Neural cell (in vitro differentiated cells): ENCODE data around the gene SLC4A7. TPM values are rescaled to one million over a fixed set of nuclear protein-coding genes. Genes with fewer than 3 reads are reported as not detected.

ENCODE experiments used
- H2AFZ ChIP-seq: fragments of 200-600, 300-800 bp; sonication (generic), shearing (Covaris generic); 2 replicates; pipeline ENCODE4 v1.6.0; 2014; ENCODE audit warnings: low read depth, mild to moderate bottlenecking, antibody characterized with exemption, low read length, moderate library complexity
- H3F3A ChIP-seq: fragments of 200-600 bp; shearing (Covaris generic); 2 replicates; pipeline ENCODE4 v1.6.1; 2016; ENCODE audit warnings: mild to moderate bottlenecking, moderate library complexity, mixed read lengths, antibody characterized with exemption, low read length; ENCODE audit not compliant: insufficient read depth, poor library complexity, severe bottlenecking
- H3K27ac ChIP-seq: fragments of 200-600, 300-800 bp; sonication (generic), shearing (Covaris generic); 2 replicates; pipeline ENCODE4 v1.5.1; 2014; ENCODE audit warnings: mild to moderate bottlenecking, low read length, moderate library complexity
- H3K27me3 ChIP-seq: fragments of 300-800, 200-600 bp; sonication (generic), shearing (Covaris generic); 2 replicates; pipeline ENCODE4 v1.6.0; 2014; ENCODE audit warnings: mild to moderate bottlenecking, low read depth, low read length, moderate library complexity; ENCODE audit not compliant: insufficient read depth
- H3K36me3 ChIP-seq: fragments of 300-800, 200-600 bp; sonication (generic), shearing (Covaris generic); 2 replicates; pipeline ENCODE4 v1.5.1; 2014; ENCODE audit warnings: mild to moderate bottlenecking, antibody characterized with exemption, low read length, moderate library complexity; ENCODE audit not compliant: insufficient read depth
- H3K4me2 ChIP-seq: fragments of 300-800, 200-600 bp; sonication (generic), shearing (Covaris generic); 2 replicates; pipeline ENCODE4 v1.6.0; 2014; ENCODE audit warnings: mild to moderate bottlenecking, low read length
- H3K4me3 ChIP-seq: fragments of 300-800, 200-600 bp; sonication (generic), shearing (Covaris generic); 2 replicates; pipeline ENCODE4 v1.5.1; 2014; ENCODE audit warnings: mild to moderate bottlenecking, low read length, moderate library complexity
- H3K79me2 ChIP-seq: fragments of 200-600 bp; shearing (Covaris generic); replicated peaks from 2 replicates; pipeline ENCODE4 v1.6.0; 2014; ENCODE audit warnings: mild to moderate bottlenecking, low read length, moderate library complexity; ENCODE audit not compliant: insufficient read depth
- H3K9ac ChIP-seq: fragments of 300-800, 200-600 bp; sonication (generic), shearing (Covaris generic); 2 replicates; pipeline ENCODE4 v1.6.1; 2016; ENCODE audit warnings: mild to moderate bottlenecking, low read length, mixed read lengths
- H3K9me2 ChIP-seq: fragments of 200-600 bp; shearing (Covaris generic); 2 replicates; pipeline ENCODE4 v1.6.1; 2016; ENCODE audit warnings: mild to moderate bottlenecking, low read length, mixed read lengths; ENCODE audit not compliant: insufficient read depth
- H3K9me3 ChIP-seq: fragments of 200-600, 300-800 bp; sonication (generic), shearing (Covaris generic); 2 replicates; pipeline ENCODE4 v1.6.1; 2016; ENCODE audit warnings: mild to moderate bottlenecking, mixed run types, low read length, moderate library complexity, mixed read lengths
- H4K20me1 ChIP-seq: fragments of 200-600 bp; shearing (Covaris generic); 2 replicates; pipeline ENCODE4 v1.6.1; 2016; ENCODE audit warnings: mild to moderate bottlenecking, mixed run types; ENCODE audit not compliant: insufficient read depth
- CTCF ChIP-seq: fragments of 450-650 bp; IDR thresholded peaks from 2 replicates; pipeline ENCODE4 v1.5.1; 2014; ENCODE audit warnings: antibody characterized with exemption, mild to moderate bottlenecking, moderate library complexity; ENCODE audit not compliant: poor library complexity, severe bottlenecking
- EP300 ChIP-seq: fragments of 450-650 bp; conservative IDR thresholded peaks from 2 replicates; pipeline ENCODE4 v1.6.1; 2014; ENCODE audit warnings: antibody characterized with exemption, mild to moderate bottlenecking, moderate library complexity; ENCODE audit not compliant: poor library complexity, severe bottlenecking
- EZH2 ChIP-seq: fragments of 200-600, 300-800 bp; shearing (Covaris generic), sonication (generic); IDR thresholded peaks from 2 replicates; pipeline ENCODE4 v1.6.1; 2014; ENCODE audit warnings: antibody characterized with exemption, low read length, borderline replicate concordance, mild to moderate bottlenecking; ENCODE audit not compliant: insufficient read depth, poor library complexity, severe bottlenecking
- MXI1 ChIP-seq: fragments of 450-650 bp; conservative IDR thresholded peaks from 2 replicates; pipeline ENCODE4 v1.6.1; 2014; ENCODE audit warnings: antibody characterized with exemption, mild to moderate bottlenecking; ENCODE audit not compliant: poor library complexity, severe bottlenecking
- REST ChIP-seq: IDR thresholded peaks from 2 replicates; pipeline ENCODE4 v1.6.1; 2012; ENCODE audit warnings: borderline replicate concordance
- SMC3 ChIP-seq: fragments of 450-650 bp; conservative IDR thresholded peaks from 2 replicates; pipeline ENCODE4 v1.6.1; 2014; ENCODE audit warnings: antibody characterized with exemption, mild to moderate bottlenecking, moderate library complexity; ENCODE audit not compliant: poor library complexity
- TAF1 ChIP-seq: IDR thresholded peaks from 2 replicates; pipeline ENCODE4 v1.6.1; 2012; ENCODE audit warnings: low read depth
- polyA plus RNA-seq: library from polyadenylated mRNA; depleted of rRNA; stranded (reverse); fragments of >200 nt; gene quantifications from 2 replicates; pipeline ENCODE4 v1.2.3, GENCODE V29; 2014

SLC4A7 gene
- polyA plus RNA-seq, 1 donor from 2014 or later = 96.9 TPM

DNA sequence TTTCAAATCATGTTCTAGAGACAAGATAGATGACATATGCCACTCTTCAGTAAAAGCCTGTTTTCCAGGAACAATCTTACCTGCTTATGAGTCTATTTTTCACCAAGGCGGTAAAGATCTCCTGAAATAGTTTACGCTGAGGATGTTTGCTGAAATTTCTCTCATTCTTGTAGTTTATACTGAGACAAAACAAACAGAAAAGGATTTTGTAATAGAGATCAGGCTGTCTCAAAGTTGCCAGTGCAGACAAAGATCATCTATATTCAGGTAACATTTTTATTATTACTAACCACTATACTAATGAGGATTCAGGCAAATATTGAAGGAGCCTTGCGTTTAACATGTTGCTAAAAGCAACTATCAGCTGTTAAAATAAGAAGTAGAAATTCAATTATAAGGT, 140.0 kb downstream of the SLC4A7 start:
- H3K27me3 ChIP-seq = no peaks in the 10 kb centered on the region
- peak overlapping the region; percentile 43 for H3K27ac ChIP-seq
- H3K4me2 ChIP-seq = no peak overlapping the region

GRCh38 chr3:27342267-27342666, 141.9 kb downstream of the SLC4A7 start:
- Histone ChIP-seq H3K9me2 (no peaks in the 10 kb centered on the region), H3K79me2 (no peaks in the 10 kb centered on the region), H3K27me3 (no peaks in the 10 kb centered on the region), H3K4me2 (no peak overlapping the region), H3K4me3 (no peak overlapping the region), H3F3A (no peaks in the 10 kb centered on the region), H3K36me3 (no peaks in the 10 kb centered on the region), H3K9ac (no peak overlapping the region), H4K20me1 (no peaks in the 10 kb centered on the region), H2AFZ (no peak overlapping the region), H3K27ac (no peak overlapping the region), H3K9me3 (no peaks in the 10 kb centered on the region)
- no peak for TF ChIP-seq EZH2

More for the DNA sequence above, 140.0 kb downstream of the SLC4A7 start:
- Histone ChIP-seq H3K4me3 (no peak overlapping the region), H2AFZ (no peak overlapping the region), H3K9me2 (no peaks in the 10 kb centered on the region), H3K79me2 (no peaks in the 10 kb centered on the region), H3K9ac (no peak overlapping the region), H4K20me1 (no peaks in the 10 kb centered on the region), H3K9me3 (no peaks in the 10 kb centered on the region), H3F3A (no peaks in the 10 kb centered on the region), H3K36me3 (no peaks in the 10 kb centered on the region)
- TF ChIP-seq REST (no peak), EP300 (peak; percentile 78)

DNA sequence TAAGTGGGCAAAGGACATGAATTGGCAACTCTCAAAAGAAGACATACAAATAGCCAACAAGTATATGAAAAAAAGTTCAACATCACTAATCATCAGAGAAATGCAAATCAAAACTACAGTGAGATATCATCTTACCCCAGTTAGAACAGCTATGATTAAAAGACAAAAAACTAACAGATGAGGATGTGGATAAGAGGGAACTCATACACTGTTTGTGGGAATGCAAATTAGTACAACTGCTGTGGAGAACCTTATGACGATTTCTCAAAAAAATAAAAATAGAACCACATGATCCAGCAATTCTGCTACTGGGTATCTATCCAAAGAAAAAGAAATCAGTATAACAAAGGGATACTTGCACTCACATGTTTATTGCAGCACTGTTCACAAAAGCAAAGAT, 143.7 kb downstream of the SLC4A7 start:
- Histone ChIP-seq H3K79me2 (no peaks in the 10 kb centered on the region), H3K27me3 (no peaks in the 10 kb centered on the region), H3K4me3 (no peak overlapping the region), H3K9ac (no peak overlapping the region), H4K20me1 (no peaks in the 10 kb centered on the region), H3K36me3 (no peaks in the 10 kb centered on the region), H3K27ac (no peak overlapping the region), H3K4me2 (no peak overlapping the region), H2AFZ (no peak overlapping the region), H3K9me3 (no peaks in the 10 kb centered on the region), H3F3A (no peaks in the 10 kb centered on the region), H3K9me2 (no peaks in the 10 kb centered on the region)
- no peak for TF ChIP-seq CTCF
- no peak for TF ChIP-seq TAF1
- TF ChIP-seq MXI1 = no peak
- TF ChIP-seq SMC3 = no peak
